Stimulated activated CD8-positive, alpha-beta memory T cell treated with anti-CD3 and anti-CD28 coated beads, Interleukin-4, amount 100 ng/mL, for 48 hours (primary cell): Measurements from ENCODE around the gene SELENON.

Experiments
- DNase-seq: peaks from one replicate; pipeline ENCODE4 v3.0.0-alpha.2; 2020

The SELENON gene

GRCh38 chr1:25770541-25771220 lies 29.3 kb upstream of the SELENON start:
- no peak for DNase-seq

GRCh38 chr1:25771221-25772114 lies 28.5 kb upstream of the SELENON start:
- DNase-seq = peak; percentile 40

GRCh38 chr1:25772164-25772563 lies 27.8 kb upstream of the SELENON start:
- DNase-seq = no peak

- no peak for DNase-seq
Observed at GRCh38 chr1:25772692-25773245, 27.2 kb upstream of the SELENON start.

GRCh38 chr1:25773441-25774125 lies 26.4 kb upstream of the SELENON start:
- no peak for DNase-seq

GRCh38 chr1:25774206-25774803 lies 25.7 kb upstream of the SELENON start:
- DNase-seq = no peak

- DNase-seq = peak; percentile 85
Observed at GRCh38 chr1:25774921-25775771, 24.8 kb upstream of the SELENON start.

- DNase-seq = no peak
Observed at GRCh38 chr1:25779388-25779787, 20.6 kb upstream of the SELENON start.

- no peak for DNase-seq
Observed at GRCh38 chr1:25779894-25780293, 20.1 kb upstream of the SELENON start.

GRCh38 chr1:25780318-25781129 lies 19.5 kb upstream of the SELENON start:
- DNase-seq = no peak

GRCh38 chr1:25781130-25781433 lies 18.9 kb upstream of the SELENON start:
- DNase-seq = no peak

- DNase-seq = no peak
Observed at GRCh38 chr1:25782608-25783201, 17.3 kb upstream of the SELENON start.

- DNase-seq = no peak
Observed at GRCh38 chr1:25784575-25785051, 15.4 kb upstream of the SELENON start.

- DNase-seq = no peak
Observed at GRCh38 chr1:25785333-25786067, 14.5 kb upstream of the SELENON start.

- DNase-seq = no peak
Observed at GRCh38 chr1:25786887-25787759, 12.9 kb upstream of the SELENON start.

- DNase-seq = no peak
Observed at GRCh38 chr1:25787760-25788166, 12.2 kb upstream of the SELENON start.

GRCh38 chr1:25790472-25790871 lies 9.5 kb upstream of the SELENON start:
- DNase-seq = no peak

- DNase-seq = no peak
Observed at GRCh38 chr1:25792115-25792514, 7.9 kb upstream of the SELENON start.
